HepG2 (cell line): ENCODE data around the gene GNAL. TPM values are rescaled to one million over a fixed set of nuclear protein-coding genes. Genes with fewer than 3 reads are reported as not detected.

Experiments
- ATAC-seq: fragments of 200-7000 bp; cut with Tn5 transposase; 3 replicates; pipeline ENCODE4 v1.9.1; 2020; ENCODE audit warnings: mild to moderate bottlenecking, moderate library complexity
- BruUV-seq: library from RNA; stranded (reverse); fragments of 400-500 nt; replicated peaks from 2 replicates; lab custom pipeline; 2021; lab: Mats Ljungman, UMichigan
- CTCF ChIA-PET: fragments of 300-600 bp; formaldehyde crosslinking; extraction: SDS; loops from one replicate; lab custom pipeline; 2021; ENCODE audit warnings: low total read pairs, inconsistent platforms, low intra/inter-chr PET ratio; lab: Yijun Ruan, JAX
- POLR2A ChIA-PET: fragments of 350-600 bp; sonication (Branson Sonifier 250); formaldehyde crosslinking; loops from one replicate; lab custom pipeline; 2020; ENCODE audit warnings: antibody characterized with exemption, inconsistent platforms; lab: Yijun Ruan, JAX
- DNase-seq: peaks from one replicate; pipeline ENCODE4 v3.0.0-alpha.2; 2015; ENCODE audit warnings: low spot score
- FAIRE-seq: peaks from 3 replicates; lab custom pipeline; 2011; peaks lifted over from hg19 to GRCh38; lab: Jason Lieb, UNC
- H2AFZ ChIP-seq: one replicate; pipeline ENCODE4 v1.6.1; 2011; ENCODE audit warnings: low read length, inconsistent platforms
- H3K27ac ChIP-seq: fragments of 300-600 bp; 3 replicates; pipeline ENCODE4 v1.8.0; 2011; ENCODE audit warnings: mixed run types, mild to moderate bottlenecking, mixed read lengths, low read length, inconsistent platforms; ENCODE audit not compliant: insufficient read depth; ENCODE audit errors: extremely low read length
- H3K27me3 ChIP-seq, 2 experiments: fragments of 200-600 bp in 1 of 2; 2 replicates in 1 of 2; 3 replicates in 1 of 2; pipeline versions ENCODE4 v1.6.0 to v1.8.0; 2011; ENCODE audit warnings: low read length in 2 of 2, mild to moderate bottlenecking in 2 of 2, moderate library complexity in 2 of 2, inconsistent platforms in 1 of 2; ENCODE audit not compliant: insufficient read depth in 2 of 2, control insufficient read depth in 1 of 2
- H3K36me3 ChIP-seq, 2 experiments: fragments of 200-600 bp in 1 of 2; replicated peaks in 1 of 2; 2 replicates in 1 of 2; 3 replicates in 1 of 2; pipeline versions ENCODE4 v1.5.1 to v1.8.0; 2011; ENCODE audit warnings: low read length in 2 of 2, inconsistent platforms in 1 of 2; ENCODE audit not compliant: insufficient read depth in 2 of 2, control insufficient read depth in 1 of 2
- H3K4me1 ChIP-seq: 2 replicates; pipeline ENCODE4 v1.5.1; 2012; ENCODE audit warnings: low read length, inconsistent platforms; ENCODE audit not compliant: insufficient read depth
- H3K4me2 ChIP-seq: 2 replicates; pipeline ENCODE4 v1.6.0; 2011; ENCODE audit warnings: low read depth, low read length, inconsistent platforms
- H3K4me3 ChIP-seq, 3 experiments: fragments of 200-600 bp in 1 of 3; sonication (generic), shearing (Covaris generic) in 1 of 3; replicated peaks in 1 of 3; 2 replicates each; pipeline ENCODE4 v1.5.1; 2011 to 2016; ENCODE audit warnings: low read length in 3 of 3, inconsistent platforms in 2 of 3, low read depth in 2 of 3, mild to moderate bottlenecking in 2 of 3, control low read depth in 1 of 3, mixed read lengths in 1 of 3; ENCODE audit not compliant: insufficient read depth in 1 of 3
- H3K79me2 ChIP-seq: one replicate; pipeline ENCODE4 v1.6.1; 2011; ENCODE audit warnings: low read length, inconsistent platforms; ENCODE audit not compliant: insufficient read depth
- H3K9ac ChIP-seq: 2 replicates; pipeline ENCODE4 v1.6.0; 2011; ENCODE audit warnings: mild to moderate bottlenecking, low read depth, low read length, inconsistent platforms; ENCODE audit not compliant: insufficient read depth
- H3K9me3 ChIP-seq: 2 replicates; pipeline ENCODE4 v1.5.1; 2012; ENCODE audit warnings: mild to moderate bottlenecking, low read length
- H4K20me1 ChIP-seq: 2 replicates; pipeline ENCODE4 v1.6.0; 2011; ENCODE audit warnings: inconsistent platforms, mild to moderate bottlenecking, low read length, moderate library complexity; ENCODE audit not compliant: insufficient read depth
- FOXJ3 ChIP-seq: sonication (generic); formaldehyde crosslinking; IDR thresholded peaks from 2 replicates; pipeline ENCODE4 v1.4.0; 2020; ENCODE audit warnings: missing genetic modification reagents, mild to moderate bottlenecking, borderline replicate concordance
- HMGA1 ChIP-seq: sonication (generic); formaldehyde crosslinking; conservative IDR thresholded peaks from 2 replicates; pipeline ENCODE4 v1.4.0; 2020; ENCODE audit warnings: missing genetic modification reagents
- NCOA2 ChIP-seq: sonication (generic); formaldehyde crosslinking; IDR thresholded peaks from 2 replicates; pipeline ENCODE4 v1.8.0; 2022; ENCODE audit warnings: inconsistent platforms
- NFE2L1 ChIP-seq: sonication (generic); formaldehyde crosslinking; IDR thresholded peaks from 2 replicates; pipeline ENCODE4 v1.4.0; 2020; ENCODE audit warnings: missing genetic modification reagents, mild to moderate bottlenecking, borderline replicate concordance
- RAD51 ChIP-seq: fragments of 450-650 bp; IDR thresholded peaks from 2 replicates; pipeline ENCODE4 v1.6.1; 2016; ENCODE audit warnings: borderline replicate concordance
- ZBTB42 ChIP-seq: sonication (generic); formaldehyde crosslinking; IDR thresholded peaks from 2 replicates; pipeline ENCODE4 v1.5.0; 2020; ENCODE audit warnings: mild to moderate bottlenecking, missing genetic modification reagents
- ZBTB7B ChIP-seq: sonication (generic); formaldehyde crosslinking; IDR thresholded peaks from 2 replicates; pipeline ENCODE4 v1.4.0; 2020; ENCODE audit warnings: missing genetic modification reagents
- ZIK1 ChIP-seq: sonication (generic); formaldehyde crosslinking; IDR thresholded peaks from 2 replicates; pipeline ENCODE4 v1.5.0; 2020; ENCODE audit warnings: mild to moderate bottlenecking, low read depth, missing genetic modification reagents, borderline replicate concordance
- WGBS: methylation state at CpG from one replicate; pipeline ENCODE4 v1.1.6; 2017; ENCODE audit warnings: low lambda C conversion rate; 5-methylcytosine and 5-hydroxymethylcytosine counted together
- in situ Hi-C: cut with HindIII; loops from 2 replicates; pipeline ENCODE4 v1.10.0; 2017; ENCODE audit warnings: low pct_unique_long_range_greater_than_20kb; ENCODE audit not compliant: extremely low pct_ligation_motif_present
- intact Hi-C: fragments of 100-400 bp; cut with micrococcal nuclease; formaldehyde crosslinking; loops from one replicate; pipeline ENCODE4 v1.10.0; 2022; ENCODE audit not compliant: unreplicated experiment
- polyA plus RNA-seq, 8 experiments: library from polyadenylated mRNA; depleted of rRNA in 3 of 8; stranded (reverse) in 7 of 8; unstranded in 1 of 8; fragments of >200 nt; fragmentation: Illumina TruSeq in 4 of 8; extraction: Trizol in 4 of 8; gene quantifications; 2 replicates each; pipeline versions ENCODE4 v1.2.1 to v1.2.3, GENCODE V29; 2011 to 2016; ENCODE audit warnings: low read depth in 4 of 8, missing spikeins in 1 of 8, mixed read lengths in 1 of 8; ENCODE audit not compliant: insufficient read depth in 1 of 8
- total RNA-seq, 5 experiments: library from RNA; depleted of rRNA; stranded (reverse); fragments of >200 nt; fragmentation: Illumina TruSeq; extraction: Trizol; gene quantifications; 2 replicates each; pipeline ENCODE4 v1.2.3, GENCODE V29; 2016; ENCODE audit warnings: low read depth in 1 of 5
- TF ChIP-seq, protein P1 (sequence below): sonication (generic); formaldehyde crosslinking; conservative IDR thresholded peaks from 2 replicates; pipeline ENCODE4 v1.8.0; 2022; ENCODE audit warnings: low read depth, missing genetic modification reagents
- TF ChIP-seq, protein P2 (sequence below): sonication (generic); formaldehyde crosslinking; IDR thresholded peaks from 2 replicates; pipeline ENCODE4 v1.8.1; 2023; ENCODE audit warnings: mild to moderate bottlenecking, inconsistent platforms, moderate library complexity, missing genetic modification reagents, borderline replicate concordance

Gene GNAL
- total and polyA plus RNA-seq, 2 of the 13 experiments (the other 11 are each of a cell fraction or from before 2014, with no cell fraction given) = 0.87 to 1.4 TPM

DNA sequence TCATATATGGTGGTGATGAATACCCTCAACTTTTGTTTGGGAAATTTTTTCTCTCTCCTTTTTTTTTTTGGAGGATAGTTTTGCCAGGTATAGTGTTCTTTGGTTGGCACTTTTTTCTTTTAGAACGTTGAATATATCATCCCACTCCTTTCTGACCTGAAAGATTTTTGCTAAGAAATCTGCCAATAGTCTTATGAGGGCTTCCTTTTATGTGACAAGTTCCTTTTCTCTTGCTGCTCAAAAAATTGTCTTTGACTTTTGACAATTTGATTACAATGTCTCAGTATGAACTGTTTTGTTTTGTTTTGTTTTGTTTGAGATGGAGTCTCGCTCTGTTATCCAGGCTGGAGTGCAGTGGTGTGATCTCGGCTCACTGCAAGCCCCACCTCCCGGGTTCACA is 21.5 kb downstream of the GNAL start:
- BruUV-seq = no TSS peak
- Histone ChIP-seq H3K9ac (no peak overlapping the region), H3K79me2 (no peaks in the 10 kb centered on the region), H3K36me3 (no peaks in the 10 kb centered on the region), H3K9me3 (no peaks in the 10 kb centered on the region), H3K4me2 (no peak overlapping the region), H2AFZ (no peak overlapping the region), H4K20me1 (no peaks in the 10 kb centered on the region), H3K27me3 (peaks cover 0 to 13% of the 10 kb centered on the region in 2 experiments; a peak in 2 of 5 replicates), H3K4me1 (no peaks in the 10 kb centered on the region), H3K27ac (no peak overlapping the region), H3K4me3 (no peak overlapping the region)
- DNase-seq = no peak
- WGBS = 19% methylated on average over 4 of the region's 4 CpGs
- ATAC-seq = no peak
- CTCF ChIA-PET = no interaction called here
- POLR2A ChIA-PET = no interaction called here
- intact Hi-C loops (no loop called here), in situ Hi-C loops (no loop called here)
- no peak for FAIRE-seq
- TF ChIP-seq FOXJ3 = no peak
- no peak for TF ChIP-seq ZIK1 (CRISPR knock-in tag)
- TF ChIP-seq ZBTB42 (CRISPR knock-in tag) = no peak
- TF ChIP-seq RAD51 = no peak
- TF ChIP-seq NFE2L1 (CRISPR knock-in tag) = no peak
- TF ChIP-seq, protein P1, sequence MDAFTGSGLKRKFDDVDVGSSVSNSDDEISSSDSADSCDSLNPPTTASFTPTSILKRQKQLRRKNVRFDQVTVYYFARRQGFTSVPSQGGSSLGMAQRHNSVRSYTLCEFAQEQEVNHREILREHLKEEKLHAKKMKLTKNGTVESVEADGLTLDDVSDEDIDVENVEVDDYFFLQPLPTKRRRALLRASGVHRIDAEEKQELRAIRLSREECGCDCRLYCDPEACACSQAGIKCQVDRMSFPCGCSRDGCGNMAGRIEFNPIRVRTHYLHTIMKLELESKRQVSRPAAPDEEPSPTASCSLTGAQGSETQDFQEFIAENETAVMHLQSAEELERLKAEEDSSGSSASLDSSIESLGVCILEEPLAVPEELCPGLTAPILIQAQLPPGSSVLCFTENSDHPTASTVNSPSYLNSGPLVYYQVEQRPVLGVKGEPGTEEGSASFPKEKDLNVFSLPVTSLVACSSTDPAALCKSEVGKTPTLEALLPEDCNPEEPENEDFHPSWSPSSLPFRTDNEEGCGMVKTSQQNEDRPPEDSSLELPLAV = no peak

DNA sequence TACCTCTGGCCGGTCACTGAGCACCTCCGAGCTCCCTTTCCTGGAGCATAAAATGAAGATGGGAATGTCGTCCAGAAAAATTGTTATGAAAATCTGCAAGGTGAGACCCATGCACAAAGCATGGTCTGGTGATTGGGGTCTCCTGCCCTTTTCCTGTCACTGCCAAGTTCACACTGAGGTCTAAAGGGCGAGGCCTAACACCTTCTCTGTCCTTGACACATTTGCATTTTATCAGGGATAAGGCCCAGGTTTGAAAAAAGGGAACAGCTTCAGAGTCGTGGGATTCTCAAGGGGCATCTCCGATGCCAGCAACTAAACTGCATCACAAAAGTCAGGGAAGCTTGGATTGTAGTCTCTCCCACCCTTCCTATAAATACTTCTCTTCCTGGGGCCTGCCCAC is 24.7 kb downstream of the GNAL start:
- Histone ChIP-seq H3K27ac (no peak overlapping the region), H3K79me2 (no peaks in the 10 kb centered on the region), H4K20me1 (no peaks in the 10 kb centered on the region), H3K27me3 (peaks cover 0 to 11% of the 10 kb centered on the region in 2 experiments; a peak in 1 of 5 replicates), H3K4me2 (no peak overlapping the region), H3K4me3 (no peak overlapping the region), H2AFZ (no peak overlapping the region), H3K4me1 (no peaks in the 10 kb centered on the region), H3K9me3 (no peaks in the 10 kb centered on the region), H3K36me3 (no peaks in the 10 kb centered on the region), H3K9ac (no peak overlapping the region)
- ChIA-PET CTCF (no interaction called here), POLR2A (no interaction called here)
- ATAC-seq (no peak), DNase-seq (no peak), FAIRE-seq (no peak)
- in situ Hi-C loops (no loop called here), intact Hi-C loops (no loop called here)
- BruUV-seq = no TSS peak
- TF ChIP-seq, protein P2, sequence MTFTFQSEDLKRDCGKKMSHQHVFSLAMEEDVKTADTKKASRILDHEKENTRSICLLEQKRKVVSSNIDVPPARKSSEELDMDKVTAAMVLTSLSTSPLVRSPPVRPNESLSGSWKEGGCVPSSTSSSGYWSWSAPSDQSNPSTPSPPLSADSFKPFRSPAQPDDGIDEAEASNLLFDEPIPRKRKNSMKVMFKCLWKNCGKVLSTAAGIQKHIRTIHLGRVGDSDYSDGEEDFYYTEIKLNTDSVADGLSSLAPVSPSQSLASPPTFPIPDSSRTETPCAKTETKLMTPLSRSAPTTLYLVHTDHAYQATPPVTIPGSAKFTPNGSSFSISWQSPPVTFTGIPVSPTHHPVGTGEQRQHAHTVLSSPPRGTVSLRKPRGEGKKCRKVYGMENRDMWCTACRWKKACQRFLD = no peak
- TF ChIP-seq HMGA1 (CRISPR knock-in tag) (no peak), NCOA2 (CRISPR knock-in tag) (no peak), ZBTB7B (CRISPR knock-in tag) (no peak)
- 34% methylated on average over 6 of the region's 6 CpGs for WGBS
